Epidermal melanocyte (primary cell): ENCODE results near the gene PAK2.
A peak's percentile ranks its signal among the peaks of the same experiment; 100 is the strongest.
"Not testable (repeated sequence)": the region's sequence is repeated elsewhere in the genome, so short reads cannot be mapped to it uniquely, and the experiment has no call there.

ENCODE experiments used
- DNase-seq: peaks from one replicate; pipeline ENCODE4 v3.0.0; 2011; ENCODE audit warnings: low spot score; ENCODE audit not compliant: insufficient read length

PAK2 gene

GRCh38 chr3:196843435-196844110 is 103.9 kb downstream of the PAK2 start:
- DNase-seq: no peak

GRCh38 chr3:196844235-196845219 is 104.9 kb downstream of the PAK2 start:
- DNase-seq: not testable (repeated sequence)

- not testable (repeated sequence) for DNase-seq
Observed at GRCh38 chr3:196848375-196848774, 108.7 kb downstream of the PAK2 start.

GRCh38 chr3:196849180-196849741 is 109.6 kb downstream of the PAK2 start:
- DNase-seq: no peak

GRCh38 chr3:196863000-196863399 is 123.3 kb downstream of the PAK2 start:
- DNase-seq: not testable (repeated sequence)

- DNase-seq: no peak
Observed at GRCh38 chr3:196867155-196867506, 127.5 kb downstream of the PAK2 start.

GRCh38 chr3:196867507-196868296 is 128.0 kb downstream of the PAK2 start, which contains the start of gene SENP5:
Gene SENP5, plus strand, starts transcription at chr3:196867920. Its CDS starts 17,262 bp downstream, at chr3:196885182.
- peak; percentile 69 for DNase-seq

- no peak for DNase-seq
Observed at GRCh38 chr3:196868297-196868661, 128.6 kb downstream of the PAK2 start.

GRCh38 chr3:196872316-196872715 is 132.7 kb downstream of the PAK2 start:
- DNase-seq: no peak

GRCh38 chr3:196874511-196875094 is 134.9 kb downstream of the PAK2 start:
- not testable (repeated sequence) for DNase-seq

- no peak for DNase-seq
Observed at GRCh38 chr3:196875258-196875657, 135.6 kb downstream of the PAK2 start.
